Aorta (tissue), 4 donors: Measurements from ENCODE around the gene QSER1. TPM values are rescaled to one million over a fixed set of nuclear protein-coding genes. Genes with fewer than 3 reads are reported as not detected.

Source experiments
- polyA plus RNA-seq, 2 donors: library from polyadenylated mRNA; stranded (reverse); fragments of 200-250 nt; gene quantifications; one replicate each; pipeline ENCODE4 v1.2.3, GENCODE V29; 2013
- total RNA-seq, 2 donors: library from RNA; stranded (reverse); fragmentation: NEBNext Ultra II Directional; extraction: Animal tissue kit (Norgen Biotek cat#: 25700); gene quantifications; one replicate each; pipeline ENCODE4 v1.2.1, GENCODE V29; 2021
- donor health status: healthy with polysubstance abuse.
- donor health status: Bipolar disorder and iron deficiency.
- donor health status: DM: no; HTN: no; CAD: no.
- donor health status: DM: yes; HTN: yes; CAD: no.

Gene QSER1
- total and polyA plus RNA-seq, 4 donors = 2.5 to 34.3 (median 13.0) TPM

Other genes starting within 250 kb of the QSER1 start
- not detected for gene CCDC73, start 98.1 kb upstream of the QSER1 start, total RNA-seq
- not detected for gene CCDC73, start 98.1 kb upstream of the QSER1 start, polyA plus RNA-seq
- 1 to 10 TPM; 2.0 TPM for gene PRRG4, start 62.9 kb upstream of the QSER1 start, total RNA-seq
- gene PRRG4, start 62.9 kb upstream of the QSER1 start, polyA plus RNA-seq = 1 to 10 TPM in 1 of 2 donors, under 1 TPM in 1; 0.26 to 2.1 TPM
- gene DEPDC7, start 123.1 kb downstream of the QSER1 start, total RNA-seq = 1 to 10 TPM in 1 of 2 donors, under 1 TPM in 1; 0.78 to 2.6 TPM
- gene DEPDC7, start 123.1 kb downstream of the QSER1 start, polyA plus RNA-seq = 1 to 10 TPM in 1 of 2 donors, under 1 TPM in 1; 0.31 to 6.4 TPM
- 10 to 100 TPM; 35.2 to 39.4 TPM for gene TCP11L1, start 146.8 kb downstream of the QSER1 start, total RNA-seq
- 10 to 100 TPM; 10.8 to 12.1 TPM for gene TCP11L1, start 146.8 kb downstream of the QSER1 start, polyA plus RNA-seq